Measurements from ENCODE around the gene DNM3.

Gene DNM3

DNA sequence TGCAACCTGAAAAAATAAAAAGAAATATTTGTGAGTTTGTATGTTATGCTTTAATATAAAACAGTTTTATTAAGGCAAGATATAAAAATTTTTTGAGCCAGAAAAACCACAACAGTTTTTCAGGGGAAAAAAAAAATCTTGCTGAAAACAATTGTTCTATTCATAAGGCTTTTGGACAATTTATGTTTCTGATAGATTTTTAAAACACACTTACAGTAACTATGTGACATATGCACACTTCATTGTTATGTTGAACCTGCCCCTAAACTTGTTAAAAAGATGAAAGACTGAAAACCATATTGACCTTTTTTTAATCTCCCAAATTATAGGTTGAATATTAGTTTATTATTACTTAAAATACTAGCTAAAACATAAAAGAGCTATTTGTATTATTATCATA, 299.3 kb downstream of the DNM3 start:
- H3K36me3 ChIP-seq = no peaks in the 10 kb centered on the region; the same call in 1 of the 2 replicates
- H3K4me3 ChIP-seq (ENCODE audit: low read depth, low read length) = no peak overlapping the region
- TF ChIP-seq CTCF (IDR thresholded peaks at IDR 0.05; ENCODE audit: low read depth, low read length) = no peak
- DNase-seq = no peak
- H3K27me3 ChIP-seq = no peaks in the 10 kb centered on the region
- H3K4me1 ChIP-seq = peaks cover 9% of the 10 kb centered on the region
- H3K9me3 ChIP-seq = no peaks in the 10 kb centered on the region

GRCh38 chr1:172141341-172141881, 300.1 kb downstream of the DNM3 start:
- Histone ChIP-seq H3K4me3 (ENCODE audit: low read depth, low read length) (peak overlapping the region; percentile 89), H3K9me3 (no peaks in the 10 kb centered on the region), H3K27me3 (no peaks in the 10 kb centered on the region), H3K4me1 (peaks cover 10% of the 10 kb centered on the region), H3K36me3 (no peaks in the 10 kb centered on the region; the same call in 1 of the 2 replicates)
- TF ChIP-seq CTCF (IDR thresholded peaks at IDR 0.05; ENCODE audit: low read depth, low read length) = no peak
- no peak for DNase-seq

GRCh38 chr1:172142324-172142723, 301.0 kb downstream of the DNM3 start:
- Histone ChIP-seq H3K4me1 (peaks cover 10% of the 10 kb centered on the region), H3K36me3 (no peaks in the 10 kb centered on the region; the same call in 1 of the 2 replicates), H3K9me3 (no peaks in the 10 kb centered on the region), H3K27me3 (no peaks in the 10 kb centered on the region), H3K4me3 (ENCODE audit: low read depth, low read length) (peak overlapping the region; percentile 89)
- no peak for DNase-seq
- TF ChIP-seq CTCF (IDR thresholded peaks at IDR 0.05; ENCODE audit: low read depth, low read length) = no peak

DNA sequence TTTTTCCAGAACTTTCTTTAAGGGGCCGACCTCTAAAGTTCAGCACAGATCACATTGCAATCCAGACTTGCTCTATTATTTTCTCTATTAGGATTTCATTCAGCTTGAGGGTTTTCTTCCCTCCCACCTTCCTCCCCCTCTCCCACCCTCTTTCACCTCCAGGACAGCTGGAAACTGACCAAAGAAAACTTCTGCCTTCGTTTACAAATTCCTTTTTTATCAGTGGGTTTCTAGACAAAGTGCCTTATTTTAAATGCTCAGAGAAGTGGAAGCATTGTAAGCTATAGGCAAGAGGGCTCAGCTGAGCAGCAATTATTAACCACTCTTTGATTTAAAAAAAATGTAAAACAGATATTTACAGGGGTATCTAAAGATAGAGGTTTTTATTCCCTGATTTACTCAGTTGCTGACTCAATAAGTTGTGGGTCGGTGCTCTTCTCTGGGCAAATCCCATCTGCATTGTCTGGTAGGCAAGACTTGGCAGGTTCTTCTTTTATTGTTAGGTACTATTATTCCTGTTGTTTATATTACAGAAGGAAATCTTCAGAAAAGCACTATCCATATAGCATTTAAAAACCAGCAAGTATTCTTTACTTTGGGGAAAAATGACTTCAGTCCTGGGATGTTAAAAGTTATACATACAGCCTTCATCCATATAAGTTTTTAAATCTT, 302.2 kb downstream of the DNM3 start:
- no peak for TF ChIP-seq CTCF (IDR thresholded peaks at IDR 0.05; ENCODE audit: low read depth, low read length)
- Histone ChIP-seq H3K4me1 (peaks cover 10% of the 10 kb centered on the region), H3K36me3 (no peaks in the 10 kb centered on the region; the same call in 1 of the 2 replicates), H3K4me3 (ENCODE audit: low read depth, low read length) (peak overlapping the region; percentile 89), H3K9me3 (no peaks in the 10 kb centered on the region), H3K27me3 (no peaks in the 10 kb centered on the region)
- DNase-seq = no peak

- peak; percentile 89 for DNase-seq
- H3K4me3 ChIP-seq (ENCODE audit: low read depth, low read length) = peak overlapping the region; percentile 89
- no peaks in the 10 kb centered on the region for H3K9me3 ChIP-seq
- H3K4me1 ChIP-seq = peaks cover 5% of the 10 kb centered on the region
- no peak for TF ChIP-seq CTCF (IDR thresholded peaks at IDR 0.05; ENCODE audit: low read depth, low read length)
- no peaks in the 10 kb centered on the region for H3K27me3 ChIP-seq
- H3K36me3 ChIP-seq = no peaks in the 10 kb centered on the region; the same call in 1 of the 2 replicates
Observed at GRCh38 chr1:172144445-172145061, 303.3 kb downstream of the DNM3 start.

DNA sequence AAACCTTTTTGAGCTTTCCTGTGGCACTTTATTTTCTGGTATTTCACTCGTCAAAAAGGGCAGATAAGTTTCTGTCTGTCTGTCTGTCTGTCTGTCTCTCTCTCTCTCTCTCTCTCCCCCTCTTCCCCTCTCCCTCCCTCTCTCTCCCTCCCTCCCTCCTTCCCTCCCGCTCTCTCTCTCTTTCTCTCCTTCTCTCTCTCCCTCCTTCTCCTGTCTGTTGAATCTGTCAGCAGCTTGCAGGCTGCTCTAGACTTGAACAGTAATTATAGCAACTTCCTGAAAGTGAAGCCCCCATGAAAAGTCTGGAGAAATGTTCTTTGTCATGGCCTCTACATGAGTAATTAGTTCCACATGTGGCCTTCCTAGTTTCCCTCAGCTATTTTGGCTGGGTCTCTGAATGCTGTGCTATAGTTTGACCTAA, 303.9 kb downstream of the DNM3 start:
- Histone ChIP-seq H3K27me3 (no peaks in the 10 kb centered on the region), H3K4me3 (ENCODE audit: low read depth, low read length) (peak overlapping the region; percentile 89), H3K4me1 (peaks cover 5% of the 10 kb centered on the region), H3K36me3 (no peaks in the 10 kb centered on the region), H3K9me3 (no peaks in the 10 kb centered on the region)
- no peak for TF ChIP-seq CTCF (IDR thresholded peaks at IDR 0.05; ENCODE audit: low read depth, low read length)
- peak; percentile 23 for DNase-seq

All from BE2C (cell line).